WERI-Rb-1 (cell line): Measurements from ENCODE around the gene BBOX1.
"Not testable (repeated sequence)": the region's sequence is repeated elsewhere in the genome, so short reads cannot be mapped to it uniquely, and the experiment has no call there.

Source experiments
- DNase-seq: peaks from one replicate; pipeline ENCODE4 v3.0.0-alpha.2; 2020
- H3K27ac ChIP-seq: fragments of 250-450 bp; sonication (Bioruptor Pico); 2 replicates; pipeline ENCODE4 v1.5.1; 2020; ENCODE audit warnings: mild to moderate bottlenecking, moderate library complexity
- H3K27me3 ChIP-seq: fragments of 250-450 bp; sonication (Bioruptor Pico); 2 replicates; pipeline ENCODE4 v1.5.1; 2021; ENCODE audit warnings: mild to moderate bottlenecking, low read depth, moderate library complexity; ENCODE audit not compliant: insufficient read depth, severe bottlenecking
- H3K36me3 ChIP-seq: fragments of 250-450 bp; sonication (Bioruptor Pico); 2 replicates; pipeline ENCODE4 v1.5.1; 2020; ENCODE audit warnings: mild to moderate bottlenecking, moderate library complexity
- H3K4me3 ChIP-seq: 2 replicates; pipeline ENCODE4 v1.5.1; 2011; ENCODE audit warnings: low read depth, mild to moderate bottlenecking, control low read depth, low read length
- H3K9me3 ChIP-seq: fragments of 250-450 bp; sonication (Bioruptor Pico); 2 replicates; pipeline ENCODE4 v1.5.1; 2021; ENCODE audit warnings: mild to moderate bottlenecking, moderate library complexity; ENCODE audit not compliant: severe bottlenecking
- CTCF ChIP-seq: IDR thresholded peaks from 2 replicates; pipeline ENCODE4 v1.5.1; 2011; ENCODE audit warnings: low read depth, mild to moderate bottlenecking, control low read depth, inconsistent platforms, low read length

The BBOX1 gene

DNA sequence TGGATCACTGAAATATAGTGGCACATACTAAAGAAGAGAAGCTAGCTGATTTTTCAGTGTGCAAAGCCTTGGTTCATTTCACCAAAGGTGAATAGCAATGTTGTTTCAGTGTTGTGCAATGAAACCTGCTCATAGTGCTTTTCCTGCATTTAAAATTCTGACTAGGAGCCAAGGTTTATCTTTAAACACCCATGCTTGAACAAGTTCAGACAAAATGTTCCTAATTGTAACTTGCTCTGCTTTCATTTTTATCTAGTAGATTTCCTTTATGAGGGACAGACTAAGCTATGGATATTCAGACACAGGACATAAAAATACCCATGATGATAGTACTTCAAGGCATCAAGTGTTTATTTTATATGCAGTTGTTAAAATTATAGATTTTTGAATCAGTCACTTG is 47.7 kb downstream of the BBOX1 start:
- DNase-seq: no peak
- Histone ChIP-seq H3K27me3 (peaks cover 2% of the 10 kb centered on the region), H3K4me3 (no peak overlapping the region), H3K9me3 (no peaks in the 10 kb centered on the region), H3K27ac (no peak overlapping the region), H3K36me3 (no peaks in the 10 kb centered on the region)
- no peak for TF ChIP-seq CTCF

DNA sequence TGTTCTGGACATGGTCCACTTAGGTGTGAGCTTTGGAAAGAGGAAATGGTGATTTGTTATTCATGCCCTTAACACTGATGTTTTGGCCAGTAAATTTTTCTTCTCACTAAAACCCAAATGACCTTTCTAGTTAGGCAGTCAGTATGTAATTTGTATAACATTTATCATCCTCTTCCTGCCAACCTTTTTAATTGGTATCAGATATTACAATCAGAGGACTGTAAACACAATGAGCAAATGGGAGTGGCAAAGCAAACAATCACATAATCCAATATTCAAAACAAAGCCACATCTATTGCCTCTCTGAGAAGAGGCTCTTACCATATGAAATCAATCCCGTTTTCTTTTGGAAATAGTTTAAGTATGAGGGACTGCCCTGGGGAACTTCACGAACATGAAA is 49.1 kb downstream of the BBOX1 start:
- Histone ChIP-seq H3K9me3 (no peaks in the 10 kb centered on the region), H3K4me3 (no peak overlapping the region), H3K36me3 (no peaks in the 10 kb centered on the region), H3K27ac (no peak overlapping the region), H3K27me3 (peaks cover 4% of the 10 kb centered on the region)
- TF ChIP-seq CTCF: no peak
- no peak for DNase-seq

GRCh38 chr11:27090357-27090948 is 49.8 kb downstream of the BBOX1 start:
- H3K9me3 ChIP-seq, H3K36me3 ChIP-seq, H3K27me3 ChIP-seq, DNase-seq, H3K4me3 ChIP-seq, H3K27ac ChIP-seq: not testable (repeated sequence)

DNA sequence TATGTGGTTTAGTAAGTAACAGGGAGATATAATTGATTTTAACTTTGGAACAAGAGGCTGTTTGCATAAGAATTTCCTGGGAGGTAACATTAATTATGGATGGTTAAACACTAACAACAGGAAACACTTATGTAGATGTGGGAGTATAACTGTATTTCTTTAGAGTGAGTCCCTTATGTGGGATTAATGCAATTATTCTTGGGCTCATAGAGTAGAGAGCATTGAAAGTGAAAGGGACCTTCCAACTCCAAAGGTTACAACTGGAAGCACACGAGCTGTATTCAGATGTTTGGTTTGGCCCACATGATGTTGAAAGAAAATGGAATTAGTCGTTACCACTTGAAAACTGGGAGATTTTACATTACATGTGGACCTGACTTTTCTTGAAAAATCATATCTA is 53.5 kb downstream of the BBOX1 start:
- DNase-seq: no peak
- no peaks in the 10 kb centered on the region for H3K36me3 ChIP-seq
- no peaks in the 10 kb centered on the region for H3K9me3 ChIP-seq

GRCh38 chr11:27095059-27095458 is 54.4 kb downstream of the BBOX1 start:
- H3K4me3 ChIP-seq: no peak overlapping the region
- no peak overlapping the region for H3K27ac ChIP-seq
- no peaks in the 10 kb centered on the region for H3K9me3 ChIP-seq
- TF ChIP-seq CTCF: no peak
- DNase-seq: no peak
- no peaks in the 10 kb centered on the region for H3K36me3 ChIP-seq
- H3K27me3 ChIP-seq: peaks cover 9% of the 10 kb centered on the region

More for the DNA sequence above, 53.5 kb downstream of the BBOX1 start:
- H3K27ac ChIP-seq: no peak overlapping the region
- peaks cover 9% of the 10 kb centered on the region for H3K27me3 ChIP-seq
- no peak overlapping the region for H3K4me3 ChIP-seq
- no peak for TF ChIP-seq CTCF

GRCh38 chr11:27095887-27096286 is 55.3 kb downstream of the BBOX1 start:
- Histone ChIP-seq H3K4me3 (no peak overlapping the region), H3K9me3 (no peaks in the 10 kb centered on the region), H3K27me3 (peaks cover 9% of the 10 kb centered on the region), H3K27ac (no peak overlapping the region), H3K36me3 (no peaks in the 10 kb centered on the region)
- TF ChIP-seq CTCF: no peak
- no peak for DNase-seq
